BLaER1 treated with 17β-estradiol and CSF1 and Interleukin-3, amounts not matched to agents 10 nM and 100 nM (cell line): Measurements from ENCODE around the gene CFAP97.
A peak's percentile ranks its signal among the peaks of the same experiment; 100 is the strongest.
"Not testable (repeated sequence)": the region's sequence is repeated elsewhere in the genome, so short reads cannot be mapped to it uniquely, and the experiment has no call there.

Experiments
- H3K27ac ChIP-seq, 11 experiments: shearing (Covaris generic); formaldehyde crosslinking; 2 replicates each; pipeline ENCODE4 v1.8.1; 2022
- H3K27me3 ChIP-seq, 11 experiments: shearing (Covaris generic); formaldehyde crosslinking; 2 replicates each; pipeline ENCODE4 v1.8.1; 2022
- H3K36me3 ChIP-seq, 11 experiments: shearing (Covaris generic); formaldehyde crosslinking; 2 replicates each; pipeline ENCODE4 v1.8.1; 2022
- H3K4me1 ChIP-seq, 10 experiments: shearing (Covaris generic); formaldehyde crosslinking; 2 replicates each; pipeline ENCODE4 v1.8.1; 2022
- H3K4me2 ChIP-seq, 11 experiments: shearing (Covaris generic); formaldehyde crosslinking; 2 replicates each; pipeline ENCODE4 v1.8.1; 2022
- H3K4me3 ChIP-seq, 10 experiments: shearing (Covaris generic); formaldehyde crosslinking; 2 replicates each; pipeline ENCODE4 v1.8.1; 2022
- H3K9ac ChIP-seq, 11 experiments: shearing (Covaris generic); formaldehyde crosslinking; 2 replicates each; pipeline ENCODE4 v1.8.1; 2022
- H3K9me3 ChIP-seq, 11 experiments: shearing (Covaris generic); formaldehyde crosslinking; replicated peaks in 1 of 11; 2 replicates each; pipeline ENCODE4 v1.8.1; 2022
- H4K20me1 ChIP-seq, 11 experiments: shearing (Covaris generic); formaldehyde crosslinking; 2 replicates each; pipeline ENCODE4 v1.8.1; 2022
- Cebpa-rat ChIP-seq, 11 experiments: shearing (Covaris generic); IDR thresholded peaks; 2 replicates each; pipeline ENCODE4 v1.8.1; 2022

The CFAP97 gene

GRCh38 chr4:185217408-185217975 is 13.7 kb upstream of the CFAP97 start:
- H3K27me3 ChIP-seq: no peaks in the 10 kb centered on the region
- H3K36me3 ChIP-seq: peaks cover 0 to 42% (median 13%) of the 10 kb centered on the region in 11 experiments; a peak in 17 of 22 replicates
- H3K4me3 ChIP-seq: no peak overlapping the region
- H3K9me3 ChIP-seq: peaks cover 0 to 23% (median 16%) of the 10 kb centered on the region in 11 experiments; a peak in 18 of 22 replicates
- TF ChIP-seq Cebpa-rat (IDR thresholded peaks at IDR 0.05): no peak
- H3K27ac ChIP-seq: no peak overlapping the region
- peaks cover 66 to 79% (median 75%) of the 10 kb centered on the region in 10 experiments for H3K4me1 ChIP-seq
- peak overlapping the region; percentile 21 to 98 (median 53); a peak in 21 of 22 replicates for H3K4me2 ChIP-seq
- peaks cover 14 to 56% (median 26%) of the 10 kb centered on the region in 11 experiments; a peak in 18 of 22 replicates for H4K20me1 ChIP-seq
- H3K9ac ChIP-seq: no peak overlapping the region

GRCh38 chr4:185215261-185215660 is 11.5 kb upstream of the CFAP97 start:
- Histone ChIP-seq H3K9me3 (0 out of 22 replicates have a peak, but pooled peaks cover 0 to under 1% (median 0%) of the 10 kb centered on the region in 11 experiments), H3K9ac (no peak overlapping the region), H3K4me3 (peak overlapping the region in 1 of 10 experiments; percentile 33; a peak in 1 of 20 replicates), H4K20me1 (peaks cover 20 to 66% (median 41%) of the 10 kb centered on the region in 11 experiments; a peak in 20 of 22 replicates), H3K4me2 (peak overlapping the region; percentile 33 to 98 (median 89); a peak in 20 of 22 replicates), H3K27me3 (peaks cover 0 to 11% (median 0%) of the 10 kb centered on the region in 11 experiments; a peak in 3 of 22 replicates), H3K36me3 (peaks cover 0 to 24% (median 0%) of the 10 kb centered on the region in 11 experiments; a peak in 4 of 22 replicates), H3K4me1 (peaks cover 84 to 94% (median 90%) of the 10 kb centered on the region in 10 experiments), H3K27ac (peak overlapping the region in 7 of 11 experiments; percentile 63 to 93 (median 76); a peak in 10 of 22 replicates)
- no peak for TF ChIP-seq Cebpa-rat (IDR thresholded peaks at IDR 0.05)

GRCh38 chr4:185213877-185214276 is 10.1 kb upstream of the CFAP97 start:
- peaks cover 0 to 11% (median 0%) of the 10 kb centered on the region in 11 experiments; a peak in 3 of 22 replicates for H3K27me3 ChIP-seq
- peak in 5 of 11 experiments; percentile 26 to 73 (median 37); a peak in 8 of 22 replicates for TF ChIP-seq Cebpa-rat (IDR thresholded peaks at IDR 0.05)
- no peaks in the 10 kb centered on the region for H3K9me3 ChIP-seq
- peak overlapping the region in 10 of 11 experiments; percentile 56 to 93 (median 76); a peak in 21 of 22 replicates for H3K27ac ChIP-seq
- peaks cover 75 to 85% (median 81%) of the 10 kb centered on the region in 10 experiments for H3K4me1 ChIP-seq
- H4K20me1 ChIP-seq: peaks cover 18 to 58% (median 39%) of the 10 kb centered on the region in 11 experiments; a peak in 20 of 22 replicates
- peak overlapping the region in 9 of 10 experiments; percentile 8 to 97 (median 31); a peak in 12 of 20 replicates for H3K4me3 ChIP-seq
- H3K36me3 ChIP-seq: peaks cover 0 to 20% (median 0%) of the 10 kb centered on the region in 11 experiments; a peak in 4 of 22 replicates
- H3K4me2 ChIP-seq: peak overlapping the region; percentile 74 to 98 (median 89)
- peak overlapping the region in 10 of 11 experiments; percentile 33 to 94 (median 68); a peak in 19 of 22 replicates for H3K9ac ChIP-seq

GRCh38 chr4:185212581-185212980 is 8.8 kb upstream of the CFAP97 start:
- Histone ChIP-seq H3K36me3 (peaks cover 0 to 20% (median 0%) of the 10 kb centered on the region in 11 experiments; a peak in 4 of 22 replicates), H3K27ac (peak overlapping the region in 9 of 11 experiments; percentile 5 to 93 (median 77); a peak in 17 of 22 replicates), H3K9me3 (no peaks in the 10 kb centered on the region), H3K4me2 (peak overlapping the region; percentile 74 to 98 (median 89)), H3K4me1 (peaks cover 68 to 79% (median 74%) of the 10 kb centered on the region in 10 experiments), H3K27me3 (peaks cover 0 to 11% (median 0%) of the 10 kb centered on the region in 11 experiments; a peak in 4 of 22 replicates), H3K4me3 (peak overlapping the region in 7 of 10 experiments; percentile 27 to 97 (median 95); a peak in 11 of 20 replicates), H4K20me1 (peaks cover 9 to 46% (median 26%) of the 10 kb centered on the region in 11 experiments; a peak in 18 of 22 replicates), H3K9ac (peak overlapping the region in 9 of 11 experiments; percentile 57 to 94 (median 93); a peak in 13 of 22 replicates)
- TF ChIP-seq Cebpa-rat (IDR thresholded peaks at IDR 0.05): no peak

GRCh38 chr4:185211641-185212040 is 7.8 kb upstream of the CFAP97 start:
- no peak for TF ChIP-seq Cebpa-rat (IDR thresholded peaks at IDR 0.05)
- Histone ChIP-seq H3K27me3 (peaks cover 0 to 11% (median 0%) of the 10 kb centered on the region in 11 experiments; a peak in 4 of 22 replicates), H4K20me1 (peaks cover 9 to 41% (median 21%) of the 10 kb centered on the region in 11 experiments; a peak in 14 of 22 replicates), H3K9ac (peak overlapping the region; percentile 92 to 94 (median 93); a peak in 20 of 22 replicates), H3K4me2 (peak overlapping the region; percentile 74 to 98 (median 89)), H3K4me1 (peaks cover 60 to 70% (median 65%) of the 10 kb centered on the region in 10 experiments), H3K4me3 (peak overlapping the region; percentile 75 to 97 (median 93); a peak in 19 of 20 replicates), H3K9me3 (no peaks in the 10 kb centered on the region), H3K36me3 (peaks cover 0 to 12% (median 0%) of the 10 kb centered on the region in 11 experiments; a peak in 3 of 22 replicates), H3K27ac (peak overlapping the region in 6 of 11 experiments; percentile 87 to 93 (median 88); a peak in 7 of 22 replicates)

- H3K27me3 ChIP-seq: peaks cover 0 to 11% (median 0%) of the 10 kb centered on the region in 11 experiments; a peak in 4 of 22 replicates
- H3K27ac ChIP-seq: peak overlapping the region in 10 of 11 experiments; percentile 84 to 93 (median 88); a peak in 20 of 22 replicates
- H4K20me1 ChIP-seq: peaks cover 9 to 41% (median 21%) of the 10 kb centered on the region in 11 experiments; a peak in 14 of 22 replicates
- H3K9me3 ChIP-seq: no peaks in the 10 kb centered on the region
- peak overlapping the region; percentile 74 to 98 (median 89) for H3K4me2 ChIP-seq
- no peak for TF ChIP-seq Cebpa-rat (IDR thresholded peaks at IDR 0.05)
- H3K36me3 ChIP-seq: peaks cover 0 to 10% (median 0%) of the 10 kb centered on the region in 11 experiments; a peak in 3 of 22 replicates
- H3K4me1 ChIP-seq: peaks cover 60 to 67% (median 62%) of the 10 kb centered on the region in 10 experiments
- peak overlapping the region; percentile 92 to 94 (median 93) for H3K9ac ChIP-seq
- H3K4me3 ChIP-seq: peak overlapping the region; percentile 75 to 97 (median 93)
Measured at GRCh38 chr4:185211035-185211434, 7.2 kb upstream of the CFAP97 start.

GRCh38 chr4:185210102-185210981 is 6.5 kb upstream of the CFAP97 start:
- peaks cover 55 to 67% (median 61%) of the 10 kb centered on the region in 10 experiments for H3K4me1 ChIP-seq
- H3K4me3 ChIP-seq: peak overlapping the region; percentile 75 to 97 (median 93)
- peak overlapping the region; percentile 74 to 98 (median 89) for H3K4me2 ChIP-seq
- peak overlapping the region; percentile 92 to 94 (median 93) for H3K9ac ChIP-seq
- TF ChIP-seq Cebpa-rat (IDR thresholded peaks at IDR 0.05): no peak
- peaks cover 9 to 35% (median 21%) of the 10 kb centered on the region in 11 experiments; a peak in 14 of 22 replicates for H4K20me1 ChIP-seq
- peaks cover 0 to 11% (median 0%) of the 10 kb centered on the region in 11 experiments; a peak in 4 of 22 replicates for H3K27me3 ChIP-seq
- H3K36me3 ChIP-seq: 0 out of 22 replicates have a peak, but pooled peaks cover 0 to 4% (median 0%) of the 10 kb centered on the region in 11 experiments
- H3K27ac ChIP-seq: peak overlapping the region; percentile 76 to 93 (median 88)
- H3K9me3 ChIP-seq: no peaks in the 10 kb centered on the region

GRCh38 chr4:185209852-185210101 is 6.0 kb upstream of the CFAP97 start:
- Histone ChIP-seq H3K4me1 (peaks cover 55 to 67% (median 61%) of the 10 kb centered on the region in 10 experiments), H3K27me3 (peaks cover 0 to 11% (median 0%) of the 10 kb centered on the region in 11 experiments; a peak in 4 of 22 replicates), H3K4me2 (peak overlapping the region; percentile 74 to 98 (median 89)), H3K27ac (peak overlapping the region; percentile 76 to 93 (median 88)), H4K20me1 (peaks cover 9 to 34% (median 21%) of the 10 kb centered on the region in 11 experiments; a peak in 14 of 22 replicates), H3K4me3 (peak overlapping the region; percentile 75 to 97 (median 93)), H3K9ac (peak overlapping the region; percentile 92 to 94 (median 93))
- H3K9me3 ChIP-seq, H3K36me3 ChIP-seq: not testable (repeated sequence)
